GM19351 (cell line): ENCODE results near the gene MRTFB.
A peak's percentile ranks its signal among the peaks of the same experiment; 100 is the strongest.

Source experiments
- ATAC-seq: cut with Tn5 transposase; IDR thresholded peaks from one replicate; pipeline ENCODE4 v1.9.1; 2021; ENCODE audit warnings: mild to moderate bottlenecking, moderate library complexity; ENCODE audit not compliant: unreplicated experiment

The MRTFB gene

GRCh38 chr16:14061732-14062259 is 9.3 kb upstream of the MRTFB start:
- no peak for ATAC-seq

- ATAC-seq, result no peak
These were observed 8.9 kb upstream of the MRTFB start for GRCh38 chr16:14062261-14062660.

- no peak for ATAC-seq
These were observed 7.2 kb upstream of the MRTFB start for GRCh38 chr16:14063618-14064581.

- ATAC-seq, result no peak
These were observed 1.3 kb upstream of the MRTFB start for GRCh38 chr16:14069818-14070217.

GRCh38 chr16:14070555-14070876 is 603 bp upstream of the MRTFB start:
- ATAC-seq, result peak; percentile 27

- no peak for ATAC-seq
These were observed 605 bp downstream of the MRTFB start for GRCh38 chr16:14071576-14072271.

GRCh38 chr16:14072360-14072759 is 1.2 kb downstream of the MRTFB start:
- no peak for ATAC-seq

- ATAC-seq, result no peak
These were observed 3.4 kb downstream of the MRTFB start for GRCh38 chr16:14074544-14074943.

- ATAC-seq, result no peak
These were observed 6.8 kb downstream of the MRTFB start for GRCh38 chr16:14077918-14078317.

- ATAC-seq, result no peak
These were observed 15.4 kb downstream of the MRTFB start for GRCh38 chr16:14086477-14086876.

- no peak for ATAC-seq
These were observed 16.1 kb downstream of the MRTFB start for GRCh38 chr16:14087181-14087580.

- ATAC-seq, result no peak
These were observed 16.6 kb downstream of the MRTFB start for GRCh38 chr16:14087590-14088154.

- no peak for ATAC-seq
These were observed 17.1 kb downstream of the MRTFB start for GRCh38 chr16:14088155-14088753.

GRCh38 chr16:14089283-14089823 is 18.2 kb downstream of the MRTFB start:
- ATAC-seq, result no peak

GRCh38 chr16:14092561-14092960 is 21.4 kb downstream of the MRTFB start:
- no peak for ATAC-seq

GRCh38 chr16:14095883-14096551 is 24.9 kb downstream of the MRTFB start:
- ATAC-seq, result no peak

- ATAC-seq, result no peak
These were observed 26.3 kb downstream of the MRTFB start for GRCh38 chr16:14097182-14097959.

- ATAC-seq, result no peak
These were observed 27.0 kb downstream of the MRTFB start for GRCh38 chr16:14098081-14098480.

GRCh38 chr16:14100825-14101224 is 29.7 kb downstream of the MRTFB start:
- ATAC-seq, result no peak

- no peak for ATAC-seq
These were observed 30.3 kb downstream of the MRTFB start for GRCh38 chr16:14101415-14101814.
